GM19025 (cell line): Measurements from ENCODE around the gene INCENP.
"Not testable (repeated sequence)": the region's sequence is repeated elsewhere in the genome, so short reads cannot be mapped to it uniquely, and the experiment has no call there.

Source experiments
- ATAC-seq: cut with Tn5 transposase; IDR thresholded peaks from one replicate; pipeline ENCODE4 v1.9.1; 2021; ENCODE audit warnings: mild to moderate bottlenecking, low read depth, moderate library complexity; ENCODE audit not compliant: unreplicated experiment

The INCENP gene

DNA sequence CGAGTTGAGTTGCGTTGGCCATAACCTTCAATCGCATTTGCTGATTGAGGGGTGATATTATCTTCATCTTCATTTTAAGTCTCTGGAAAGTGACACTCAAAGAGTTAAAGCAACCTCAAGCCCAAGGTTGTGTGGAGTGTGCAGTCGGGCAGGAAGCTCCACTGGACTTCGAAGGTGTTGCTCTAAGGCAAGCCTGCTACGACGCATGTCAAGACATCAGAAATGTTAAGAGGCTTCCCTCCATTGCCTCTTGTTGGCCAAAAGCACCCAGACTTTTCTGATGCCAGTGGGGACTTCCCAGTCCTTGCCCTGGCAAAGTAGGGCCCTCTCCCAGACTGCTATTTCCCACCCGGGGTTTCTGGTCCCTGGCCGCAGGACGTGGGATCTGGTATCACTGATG is 42.6 kb downstream of the INCENP start:
- ATAC-seq = no peak

DNA sequence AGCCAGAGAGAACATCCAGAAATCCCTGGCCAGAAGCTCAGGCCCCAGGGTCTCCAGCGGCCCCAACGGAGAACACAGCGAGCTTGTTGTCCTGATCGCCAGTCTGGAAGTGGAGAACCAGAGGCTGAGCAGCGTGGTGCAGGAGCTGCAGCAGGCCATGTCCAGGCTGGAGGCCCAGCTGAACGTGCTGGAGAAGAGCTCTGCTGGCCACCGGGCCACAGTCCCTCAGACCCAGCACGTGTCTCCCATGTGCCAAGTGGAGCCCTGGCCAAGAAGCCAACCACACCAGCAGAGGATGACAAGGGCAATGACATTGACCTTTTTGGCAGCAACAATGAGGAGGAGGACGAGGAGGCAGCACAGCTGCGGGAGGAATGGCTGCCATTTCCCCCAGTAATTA is 45.6 kb downstream of the INCENP start:
- no peak for ATAC-seq

DNA sequence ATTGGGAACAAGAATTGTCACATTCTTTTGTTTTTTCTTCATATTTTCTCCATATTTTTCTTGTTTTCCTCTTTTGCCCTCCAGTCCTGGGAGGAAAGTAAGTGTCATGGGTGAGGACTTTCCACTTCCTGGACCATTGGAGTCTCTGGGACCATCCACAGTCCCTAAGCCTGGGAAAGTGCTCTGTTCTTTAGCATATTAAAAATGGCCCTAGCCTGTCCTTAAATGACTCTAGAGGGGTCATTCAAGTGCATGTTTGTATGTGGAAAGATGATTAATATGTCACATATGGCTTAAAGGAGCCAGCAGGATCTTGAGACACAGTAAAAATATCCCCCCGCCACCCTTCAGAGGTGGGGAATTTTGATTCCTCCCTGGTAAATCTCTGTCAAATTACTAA is 46.1 kb downstream of the INCENP start:
- no peak for ATAC-seq

DNA sequence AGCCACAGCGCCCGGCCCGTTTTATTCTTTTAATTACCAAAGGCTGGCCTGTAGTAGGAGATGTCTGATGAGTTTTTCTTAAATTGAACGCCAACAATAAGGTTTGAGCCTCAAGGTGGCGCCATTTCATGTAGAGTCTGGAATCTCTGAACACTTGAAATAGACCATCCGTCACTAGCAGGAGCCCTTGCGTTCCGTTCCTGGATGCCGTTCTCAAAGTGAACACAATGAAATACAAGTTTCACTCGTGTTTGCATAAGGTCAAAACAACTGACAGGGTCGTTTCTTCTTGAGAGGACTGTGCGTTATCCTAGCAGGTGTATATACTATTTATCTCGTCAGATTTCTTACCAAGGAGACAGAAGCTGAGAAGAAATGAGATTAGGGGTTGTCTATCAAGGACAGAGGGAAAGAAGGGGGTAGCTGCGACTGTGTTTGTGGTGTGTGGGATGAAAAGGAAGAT is 47.5 kb downstream of the INCENP start:
- no peak for ATAC-seq

DNA sequence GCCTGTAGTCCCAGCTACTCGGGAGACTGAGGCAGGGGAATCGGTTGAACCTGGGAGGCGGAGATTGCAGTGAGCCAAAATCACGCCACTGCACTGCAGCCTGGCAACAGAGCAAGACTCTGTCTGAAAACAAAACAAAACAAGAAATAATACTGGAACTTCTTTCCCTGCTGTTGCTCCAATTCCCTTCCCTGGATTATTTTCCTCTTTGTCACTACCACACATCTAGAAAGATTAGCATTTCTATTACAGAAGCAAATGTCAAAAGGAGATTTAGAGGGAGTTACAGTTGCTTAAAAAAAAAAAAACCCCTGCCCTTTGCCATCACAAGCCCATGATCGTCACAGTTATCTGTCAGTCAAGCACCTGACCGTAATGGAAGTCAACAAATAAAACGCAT is 48.5 kb downstream of the INCENP start:
- ATAC-seq = no peak

DNA sequence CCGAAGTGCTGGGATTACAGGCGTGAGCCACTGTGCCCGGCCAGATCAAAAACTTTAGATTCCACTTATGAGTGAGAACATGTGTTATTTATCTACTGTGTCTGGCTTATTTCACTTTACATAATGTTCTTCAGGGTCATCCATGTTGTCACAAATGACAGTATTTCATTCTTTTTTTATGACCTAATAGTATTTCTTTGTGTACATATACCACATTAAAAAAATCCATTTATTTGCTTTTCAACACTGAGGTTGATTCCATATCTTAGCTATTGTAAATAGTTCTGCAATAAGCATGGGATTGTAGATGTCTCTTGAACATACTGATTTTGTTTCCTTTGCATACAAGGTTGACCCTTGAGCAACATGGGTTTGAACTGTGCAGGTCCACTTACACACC is 53.0 kb downstream of the INCENP start:
- no peak for ATAC-seq

DNA sequence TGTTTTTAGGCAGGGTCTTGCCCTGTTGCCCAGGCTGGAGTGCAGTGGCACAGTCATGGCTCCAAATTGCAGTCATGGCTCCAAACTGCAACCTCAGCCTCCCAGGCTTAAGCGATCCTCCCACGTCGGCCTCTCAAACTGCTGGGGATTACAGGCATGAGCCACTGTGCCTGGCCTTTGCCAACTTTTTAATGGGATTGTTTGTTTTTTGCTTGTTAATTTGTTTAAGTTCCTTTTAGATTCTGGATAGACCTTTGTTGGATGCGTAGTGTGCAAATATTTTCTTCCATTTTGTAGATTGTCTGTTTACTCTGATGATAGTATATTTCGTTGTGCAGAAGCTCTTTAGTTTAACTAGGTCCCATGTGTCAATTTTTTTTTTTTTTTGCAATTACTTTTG is 56.2 kb downstream of the INCENP start:
- no peak for ATAC-seq

DNA sequence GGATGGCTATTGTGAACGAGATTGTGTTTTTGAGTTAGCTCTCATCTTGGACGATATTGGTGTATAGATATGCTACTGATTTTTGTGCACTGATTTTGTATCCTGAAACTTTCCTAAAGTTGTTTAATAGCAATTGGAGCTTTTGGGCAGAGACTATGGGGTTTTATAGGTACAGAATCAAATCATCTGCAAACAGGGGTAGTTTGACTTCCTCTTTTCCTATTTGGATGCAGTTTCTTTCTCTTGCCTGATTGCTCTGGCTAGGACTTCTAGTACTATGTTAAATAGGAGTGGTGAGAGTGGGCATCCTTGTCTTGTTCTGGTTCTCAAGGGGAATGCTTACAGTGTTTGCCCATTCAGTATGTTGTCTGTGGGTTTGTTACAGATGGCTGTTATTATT is 57.3 kb downstream of the INCENP start:
- no peak for ATAC-seq

DNA sequence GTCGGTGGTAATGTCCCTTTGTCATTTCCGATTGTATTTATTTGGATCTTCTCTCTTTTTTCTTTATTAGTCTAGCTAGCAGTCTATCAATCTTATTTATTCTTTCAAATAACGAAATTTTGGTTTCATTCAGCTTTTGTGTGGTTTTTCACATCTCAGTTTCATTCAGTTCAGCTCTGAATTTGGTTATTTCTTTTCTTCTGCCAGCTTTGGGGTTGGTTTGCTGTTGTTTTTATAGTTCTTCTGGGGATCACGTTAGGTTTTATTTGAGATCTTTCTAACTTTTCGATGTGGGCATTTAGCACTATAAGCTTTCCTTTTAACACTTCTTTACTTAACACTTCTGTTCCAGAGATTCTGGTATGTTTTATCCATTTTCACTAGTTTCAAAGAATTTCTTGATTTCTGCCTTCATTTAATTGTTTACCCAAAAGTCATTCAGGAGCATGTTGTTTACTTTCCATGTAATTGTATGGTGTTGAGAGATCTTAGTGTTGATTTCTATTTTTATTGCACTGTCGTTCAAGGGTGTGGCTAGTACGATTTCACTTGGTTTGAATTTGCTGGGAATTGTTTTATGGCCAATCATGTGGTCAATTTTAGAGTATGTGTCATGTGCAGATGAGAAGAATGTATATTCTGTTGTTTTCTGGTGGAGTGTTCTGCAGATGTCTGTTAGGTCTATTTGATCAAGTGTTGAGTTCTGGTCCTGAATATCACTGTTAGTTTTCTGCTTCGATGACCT is 58.5 kb downstream of the INCENP start:
- ATAC-seq = no peak

DNA sequence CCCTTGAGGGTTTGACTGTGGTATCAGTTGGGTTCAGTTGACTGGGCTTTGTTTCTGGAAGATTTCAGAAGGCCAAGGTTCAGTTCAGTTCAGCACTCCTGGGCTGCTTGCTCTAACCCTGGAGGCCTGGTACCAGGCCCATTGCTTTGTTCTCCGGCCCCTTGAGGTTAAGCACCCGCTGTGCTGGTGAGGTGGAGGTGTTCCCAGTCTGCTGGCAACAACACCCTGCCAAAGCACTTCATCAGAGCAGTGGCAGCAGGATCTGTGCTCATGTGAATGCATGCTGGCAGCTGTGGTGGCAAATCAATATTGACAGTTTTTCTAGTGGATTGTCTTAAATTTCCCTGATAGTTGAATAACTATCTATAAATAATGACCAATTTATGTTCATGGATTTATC is 62.4 kb downstream of the INCENP start:
- no peak for ATAC-seq

DNA sequence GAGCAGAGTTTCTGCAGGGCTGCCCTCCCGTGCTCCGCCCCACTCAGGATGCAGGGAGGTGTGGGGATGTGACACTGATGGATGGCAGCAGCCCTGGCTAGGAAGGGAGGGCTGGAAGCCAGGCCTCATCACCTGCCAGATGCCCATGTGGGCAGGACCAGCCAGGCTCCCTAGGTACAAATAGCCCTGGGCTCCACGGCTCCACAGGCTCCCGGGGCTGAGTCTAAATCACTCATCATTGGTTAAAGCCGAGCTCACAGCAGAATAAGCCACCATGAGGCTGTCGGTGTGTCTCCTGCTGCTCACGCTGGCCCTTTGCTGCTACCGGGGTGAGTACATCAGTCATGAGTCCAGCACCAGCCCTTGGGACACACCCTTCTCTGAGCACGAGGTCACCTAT is 66.2 kb downstream of the INCENP start, which contains the start of gene SCGB1D1:
SCGB1D1 (plus strand) TSS at position 206 of the 400 bp plus-strand sequence; CDS start at position 275, 69 bp downstream.
- no peak for ATAC-seq

DNA sequence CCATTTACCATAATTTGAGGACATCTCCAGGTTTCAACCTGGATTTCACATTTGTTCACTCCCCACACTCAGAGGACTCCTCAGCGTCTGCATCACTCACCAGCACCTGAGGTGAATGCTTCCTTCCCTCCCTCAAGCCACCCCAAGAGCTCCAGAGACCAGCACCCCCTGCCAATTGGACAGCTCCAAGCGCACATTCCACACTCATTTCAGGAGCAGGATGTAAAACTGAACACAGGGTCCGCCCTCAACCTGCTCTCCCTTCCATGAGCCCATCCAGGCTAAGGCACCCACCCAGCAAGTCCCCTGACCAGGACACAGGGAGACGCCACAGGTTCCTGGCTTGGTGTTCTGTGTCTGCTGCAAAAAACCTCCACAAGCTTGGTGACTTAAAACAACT is 70.1 kb downstream of the INCENP start:
- no peak for ATAC-seq

DNA sequence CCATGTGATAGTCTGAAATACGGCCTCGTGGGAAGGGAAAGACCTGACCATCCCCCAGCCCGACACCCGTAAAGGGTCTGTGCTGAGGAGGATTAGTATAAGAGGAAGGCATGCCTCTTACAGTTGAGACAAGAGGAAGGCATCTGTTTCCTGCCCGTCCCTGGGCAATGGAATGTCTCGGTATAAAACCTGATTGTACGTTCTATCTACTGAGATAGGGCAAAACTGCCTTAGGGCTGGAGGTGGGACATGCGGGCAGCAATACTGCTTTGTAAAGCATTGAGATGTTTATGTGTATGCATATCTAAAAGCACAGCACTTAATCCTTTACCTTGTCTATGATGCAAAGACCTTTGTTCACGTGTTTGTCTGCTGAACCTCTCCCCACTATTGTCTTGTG is 71.2 kb downstream of the INCENP start:
- ATAC-seq = not testable (repeated sequence)

DNA sequence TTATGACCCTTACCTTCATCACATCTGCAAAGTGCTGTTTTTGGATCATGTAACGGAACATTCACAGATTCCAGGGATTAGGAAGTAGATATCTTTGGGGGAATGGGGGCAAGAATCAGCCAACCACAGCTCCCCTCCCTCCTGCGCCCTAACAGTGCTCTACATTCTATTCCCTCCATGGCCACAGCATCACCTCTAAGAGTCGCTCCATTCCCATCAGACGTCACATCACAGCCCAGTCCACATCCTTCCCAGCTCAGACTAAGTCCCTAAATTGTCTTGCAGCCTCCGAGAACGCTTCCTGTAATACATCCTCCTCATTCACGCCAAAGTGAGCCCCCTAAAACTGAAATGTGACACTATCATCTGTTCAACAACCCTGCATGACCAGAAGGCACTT is 72.1 kb downstream of the INCENP start:
- ATAC-seq = no peak

DNA sequence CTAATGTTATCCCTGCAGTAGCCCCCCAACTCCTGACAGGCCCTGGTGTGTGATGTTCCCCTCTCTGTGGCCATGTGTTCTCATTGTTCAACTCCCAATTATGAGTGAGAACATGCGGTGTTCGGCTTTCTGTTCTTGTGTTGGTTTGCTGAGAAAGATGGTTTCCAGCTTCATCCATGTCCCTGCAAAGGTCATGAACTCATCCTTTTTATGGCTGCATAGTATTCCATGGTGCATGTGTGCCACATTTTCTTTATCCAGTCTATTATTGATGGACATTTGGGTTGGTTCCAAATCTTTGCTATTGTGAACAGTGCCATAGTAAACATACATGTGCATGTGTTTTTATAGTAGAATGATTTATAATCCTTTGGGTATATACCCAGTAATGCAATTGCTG is 73.6 kb downstream of the INCENP start:
- not testable (repeated sequence) for ATAC-seq

DNA sequence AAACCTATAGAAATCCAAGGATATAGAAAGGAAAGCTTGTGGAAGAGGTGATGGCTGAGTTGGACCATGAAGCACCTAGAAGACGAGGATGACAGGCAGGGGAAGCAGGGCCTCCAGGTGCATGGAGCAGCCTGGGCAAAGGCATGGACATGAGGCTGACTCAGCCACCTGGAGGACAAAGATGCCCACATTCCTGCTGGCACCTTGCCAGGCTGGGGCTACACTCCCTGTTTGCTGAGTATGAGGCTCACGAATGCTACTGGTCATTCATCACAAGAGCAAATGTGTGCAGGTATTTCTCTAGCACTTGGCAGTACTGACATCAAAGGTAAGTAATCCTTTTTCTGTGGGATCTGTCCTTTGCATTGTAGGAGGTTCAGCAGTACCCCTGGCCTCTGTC is 77.6 kb downstream of the INCENP start:
- no peak for ATAC-seq
